K562 (cell line): ENCODE measurements around the gene MAP3K7CL. TPM values are rescaled to one million over a fixed set of nuclear protein-coding genes. Genes with fewer than 3 reads are reported as not detected.

ENCODE experiments used
- ATAC-seq: fragments of 200-7000 bp; cut with Tn5 transposase; 3 replicates; pipeline ENCODE4 v1.9.1; 2020; ENCODE audit warnings: moderate library complexity
- BruUV-seq: library from RNA; stranded (reverse); fragments of 400-500 nt; replicated peaks from 2 replicates; lab custom pipeline; 2021; lab: Mats Ljungman, UMichigan
- CTCF ChIA-PET: fragments of 300-600 bp; formaldehyde crosslinking; extraction: SDS; loops from one replicate; lab custom pipeline; 2021; ENCODE audit warnings: low intra/inter-chr PET ratio; lab: Yijun Ruan, JAX
- POLR2A ChIA-PET: fragments of 300-600, 350-650 bp; sonication (Branson Sonifier 250); formaldehyde crosslinking; extraction: SDS; loops from one replicate; lab custom pipeline; 2021; ENCODE audit warnings: antibody characterized with exemption, inconsistent platforms; lab: Yijun Ruan, JAX
- DNase-seq, 4 experiments: peaks; one replicate each; pipeline versions ENCODE4 v3.0.0 to v3.0.0-alpha.2; 2011 to 2018; ENCODE audit warnings: low spot score in 3 of 4, mixed read lengths in 3 of 4; ENCODE audit errors: extremely low read depth in 1 of 4
- FAIRE-seq: peaks from 2 replicates; lab custom pipeline; 2011; peaks lifted over from hg19 to GRCh38; lab: Jason Lieb, UNC
- H2AFZ ChIP-seq: 2 replicates; pipeline ENCODE4 v1.6.0; 2011; ENCODE audit warnings: low read depth, low read length, control low read depth, inconsistent platforms
- H3K27ac ChIP-seq: fragments of 200-600 bp; 3 replicates; pipeline ENCODE4 v1.8.0; 2011; ENCODE audit warnings: low read depth, mild to moderate bottlenecking, control low read depth, inconsistent platforms, low read length, moderate library complexity, mixed read lengths; ENCODE audit errors: extremely low read depth
- H3K27me3 ChIP-seq, 2 experiments: fragments of 300-600 bp in 1 of 2; 2 replicates in 1 of 2; 3 replicates in 1 of 2; pipeline versions ENCODE4 v1.6.0 to v1.8.0; 2011; ENCODE audit warnings: inconsistent platforms in 2 of 2, low read length in 2 of 2, mild to moderate bottlenecking in 1 of 2, mixed read lengths in 1 of 2, moderate library complexity in 1 of 2; ENCODE audit not compliant: control insufficient read depth in 2 of 2, insufficient read depth in 2 of 2
- H3K36me3 ChIP-seq: fragments of 300-600 bp; 3 replicates; pipeline ENCODE4 v1.8.0; 2011; ENCODE audit warnings: mild to moderate bottlenecking, low read length, inconsistent platforms; ENCODE audit not compliant: control insufficient read depth, insufficient read depth
- H3K4me1 ChIP-seq, 2 experiments: fragments of 200-600 bp in 1 of 2; replicated peaks in 1 of 2; 2 replicates in 1 of 2; 3 replicates in 1 of 2; pipeline versions ENCODE4 v1.5.1 to v1.8.0; 2011; ENCODE audit warnings: inconsistent platforms in 2 of 2, low read length in 2 of 2, mild to moderate bottlenecking in 1 of 2, mixed read lengths in 1 of 2, moderate library complexity in 1 of 2; ENCODE audit not compliant: control insufficient read depth in 2 of 2, insufficient read depth in 2 of 2
- H3K4me2 ChIP-seq: 2 replicates; pipeline ENCODE4 v1.6.1; 2011; ENCODE audit warnings: low read length, control low read depth, inconsistent platforms, mixed read lengths; ENCODE audit not compliant: insufficient read depth
- H3K4me3 ChIP-seq: fragments of 200-600 bp; sonication (generic), shearing (Covaris generic); 2 replicates; pipeline ENCODE4 v1.5.1; 2016; ENCODE audit warnings: control low read depth, inconsistent platforms
- H3K79me2 ChIP-seq: fragments of 200-600 bp; 3 replicates; pipeline ENCODE4 v1.8.0; 2011; ENCODE audit warnings: low read length, inconsistent platforms; ENCODE audit not compliant: control insufficient read depth, insufficient read depth
- H3K9ac ChIP-seq, 2 experiments: 2 replicates each; pipeline versions ENCODE4 v1.6.0 to v1.6.1; 2011; ENCODE audit warnings: low read depth in 2 of 2, low read length in 2 of 2, control low read depth in 1 of 2, inconsistent platforms in 1 of 2, mild to moderate bottlenecking in 1 of 2, mixed read lengths in 1 of 2; ENCODE audit not compliant: insufficient read depth in 1 of 2
- H3K9me1 ChIP-seq: one replicate; pipeline ENCODE4 v1.6.0; 2011; ENCODE audit warnings: inconsistent platforms, mild to moderate bottlenecking, low read length, moderate library complexity; ENCODE audit not compliant: control insufficient read depth, insufficient read depth
- H3K9me3 ChIP-seq: replicated peaks from 2 replicates; pipeline ENCODE4 v1.5.1; 2011; ENCODE audit warnings: low read depth, low read length, inconsistent platforms; ENCODE audit not compliant: control insufficient read depth, insufficient read depth
- H4K20me1 ChIP-seq: replicated peaks from 2 replicates; pipeline ENCODE4 v1.6.1; 2011; ENCODE audit warnings: low read length, inconsistent platforms, mixed read lengths; ENCODE audit not compliant: control insufficient read depth, insufficient read depth
- BACH1 ChIP-seq: fragments of 200-800 bp; sonication (Bioruptor generic); IDR thresholded peaks from 2 replicates; pipeline ENCODE4 v1.6.1; 2016; ENCODE audit warnings: missing genetic modification characterization, missing compliant biosample characterization
- C11orf30 ChIP-seq: fragments of 450-650 bp; IDR thresholded peaks from 2 replicates; pipeline ENCODE4 v1.6.1; 2016; ENCODE audit warnings: low read depth, mild to moderate bottlenecking
- DMBX1 ChIP-seq: fragments of 250-450 bp; sonication (Bioruptor Pico); IDR thresholded peaks from 2 replicates; pipeline ENCODE4 v1.8.0; 2022; ENCODE audit warnings: inconsistent platforms, mild to moderate bottlenecking, moderate library complexity, borderline replicate concordance
- KLF1 ChIP-seq: fragments of 450-650 bp; IDR thresholded peaks from 2 replicates; pipeline ENCODE4 v1.6.1; 2016; ENCODE audit warnings: missing genetic modification characterization, missing compliant biosample characterization
- MBD1 ChIP-seq: fragments of 250-450 bp; sonication (Bioruptor Pico); IDR thresholded peaks from 2 replicates; pipeline ENCODE4 v1.8.0; 2022; ENCODE audit warnings: inconsistent platforms
- MTA2 ChIP-seq: fragments of 450-650 bp; IDR thresholded peaks from 2 replicates; pipeline ENCODE4 v1.6.1; 2016; ENCODE audit warnings: low read depth
- SMARCA4 ChIP-seq: fragments of 450-650 bp; IDR thresholded peaks from 2 replicates; pipeline ENCODE4 v1.6.1; 2016
- SMARCC2 ChIP-seq: fragments of 450-650 bp; IDR thresholded peaks from 2 replicates; pipeline ENCODE4 v1.6.1; 2017; ENCODE audit warnings: antibody characterized with exemption, moderate library complexity, mild to moderate bottlenecking, low read depth
- TCFL5 ChIP-seq: fragments of 250-450 bp; sonication (Bioruptor Pico); conservative IDR thresholded peaks from 2 replicates; pipeline ENCODE4 v1.6.1; 2021; ENCODE audit warnings: mild to moderate bottlenecking, moderate library complexity, matching md5 sums
- ZNF140 ChIP-seq: fragments of 250-450 bp; sonication (Bioruptor Pico); IDR thresholded peaks from 2 replicates; pipeline ENCODE4 v1.8.0; 2021; ENCODE audit warnings: moderate library complexity, mild to moderate bottlenecking, inconsistent platforms
- ZNF584 ChIP-seq: fragments of 200-800 bp; sonication (Bioruptor generic); IDR thresholded peaks from 2 replicates; pipeline ENCODE4 v1.6.1; 2016; ENCODE audit warnings: low read depth, mild to moderate bottlenecking, missing genetic modification characterization, missing compliant biosample characterization
- WGBS: fragments of 100-300 bp; shearing (Covaris generic); methylation state at CpG from one replicate; pipeline ENCODE4 v1.1.6; 2016; ENCODE audit warnings: low coverage, mixed read lengths; ENCODE audit not compliant: insufficient coverage; ENCODE audit errors: missing lambda C conversion rate; 5-methylcytosine and 5-hydroxymethylcytosine counted together
- in situ Hi-C: fragments of 300-500 bp; cut with MboI; formaldehyde crosslinking; loops from 4 replicates; pipeline ENCODE4 v1.15.0; 2018; ENCODE audit warnings: inconsistent platforms, mixed read lengths
- intact Hi-C: fragments of 100-400 bp; cut with micrococcal nuclease; formaldehyde crosslinking; loops from 2 replicates; pipeline ENCODE4 v1.14.2; 2022
- polyA plus RNA-seq, 8 experiments: library from polyadenylated mRNA; depleted of rRNA in 4 of 8; stranded (reverse) in 5 of 8; unstranded in 3 of 8; fragments of >200 nt; fragmentation: Nextera tagmentation in 2 of 8; fragmentation: Illumina TruSeq in 1 of 8; extraction: Ambion mirVana in 2 of 8; extraction: Trizol in 1 of 8; gene quantifications; 2 replicates each; pipeline versions ENCODE4 v1.2.1 to v1.2.3, GENCODE V29; 2011 to 2014; ENCODE audit warnings: inconsistent platforms in 1 of 8, missing spikeins in 1 of 8
- total RNA-seq, 7 experiments: library from RNA; depleted of rRNA in 6 of 7; stranded (reverse); fragments of >200 nt in 6 of 7; fragmentation: Illumina TruSeq in 2 of 7; extraction: Trizol in 2 of 7; gene quantifications; 2 replicates each; pipeline versions ENCODE4 v1.2.1 to v1.2.3, GENCODE V29; 2011 to 2021; ENCODE audit warnings: low replicate concordance in 1 of 7

MAP3K7CL gene
- total and polyA plus RNA-seq, 9 of the 15 experiments (the other 6 are each of a cell fraction or from before 2014, with no cell fraction given) = 0.13 to 0.15 (median 0.14) TPM; not detected in 6

GRCh38 chr21:29102791-29103257, 27.6 kb upstream of the MAP3K7CL start:
- Histone ChIP-seq H3K4me3 (no peak overlapping the region), H3K79me2 (no peaks in the 10 kb centered on the region), H3K4me1 (peaks cover 2 to 3% of the 10 kb centered on the region in 2 experiments; a peak in 2 of 5 replicates), H3K27ac (no peak overlapping the region), H2AFZ (no peak overlapping the region), H3K27me3 (peaks cover 7 to 24% of the 10 kb centered on the region in 2 experiments; a peak in 3 of 5 replicates), H3K36me3 (no peaks in the 10 kb centered on the region), H4K20me1 (no peaks in the 10 kb centered on the region), H3K9me3 (0 out of 2 replicates have a peak, but pooled peaks cover 3% of the 10 kb centered on the region), H3K4me2 (no peak overlapping the region), H3K9me1 (no peaks in the 10 kb centered on the region), H3K9ac (no peak overlapping the region)
- BruUV-seq = no TSS peak
- in situ Hi-C loops (loop anchor here (25.0 kb wide), 1 partner anchor 1984 kb away; no protein-coding TSS in a partner anchor), intact Hi-C loops (no loop called here)
- CTCF ChIA-PET = no interaction called here
- FAIRE-seq = no peak
- 10% methylated on average over 2 of the region's 2 CpGs for WGBS
- no peak for ATAC-seq
- no peak for DNase-seq
- TF ChIP-seq ZNF140 = no peak
- no peak for TF ChIP-seq SMARCA4
- TF ChIP-seq ZNF584 (CRISPR knock-in tag) = no peak
- TF ChIP-seq MTA2 = no peak
- TF ChIP-seq DMBX1 = no peak
- no peak for TF ChIP-seq KLF1 (tag)
- no peak for TF ChIP-seq SMARCC2
- TF ChIP-seq MBD1 (CRISPR knock-in tag) = no peak
- no peak for TF ChIP-seq BACH1 (tag)
- no peak for TF ChIP-seq C11orf30
- no peak for TF ChIP-seq TCFL5
- TF ChIP-seq, all 486 proteins: peak for 0
- POLR2A ChIA-PET = interaction anchor here (0.7 to 1.9 kb wide), 2 partner anchors 9 to 13 kb away, joined by 3 to 4 read pairs; no protein-coding TSS in a partner anchor
